NCI-H1048 (cell line): Measurements from ENCODE around the gene GMDS.

Source experiments
- DNase-seq: peaks from one replicate; lab custom pipeline; 2025; lab: John Stamatoyannopoulos, UW

The GMDS gene

DNA sequence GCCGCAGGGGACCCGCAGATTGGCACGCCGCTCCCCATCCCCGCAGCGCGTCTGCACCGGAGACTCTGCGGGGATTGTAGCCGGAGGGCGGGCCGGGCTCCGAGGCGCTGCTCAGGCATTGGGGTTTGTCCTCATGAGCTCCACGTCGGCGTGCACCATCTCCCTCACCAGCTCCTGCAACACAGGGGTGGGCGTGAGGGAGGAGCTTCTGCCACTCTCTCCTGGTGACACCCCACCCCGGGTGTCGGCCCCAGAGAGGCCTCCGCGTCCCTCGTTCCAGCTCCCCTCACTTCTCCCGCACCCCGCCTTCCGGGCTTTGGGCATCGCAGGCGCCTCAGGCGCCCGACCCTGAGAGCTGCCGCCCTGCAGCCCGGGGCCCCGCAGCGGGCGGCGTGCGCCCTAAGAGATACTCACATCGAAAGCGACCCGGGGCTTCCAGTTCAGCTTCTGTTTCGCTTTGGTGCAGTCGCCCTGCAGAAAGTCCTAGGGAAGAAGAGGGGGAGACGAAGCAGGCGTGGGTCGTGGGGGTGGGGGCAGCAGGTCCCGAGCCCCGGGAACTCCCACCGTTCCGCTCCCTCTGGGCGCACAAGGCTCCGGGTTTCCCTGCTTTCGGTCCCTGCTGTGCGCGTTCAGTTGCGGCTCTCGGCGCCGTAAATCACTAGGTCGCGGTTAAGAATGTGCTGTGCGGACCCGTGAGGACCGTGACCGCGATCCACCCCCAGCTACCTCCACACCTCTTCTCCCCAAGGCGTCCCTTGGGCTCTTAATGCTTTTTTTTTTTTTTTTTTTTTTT lies 621.2 kb downstream of the GMDS start:
- DNase-seq, result no peak

DNA sequence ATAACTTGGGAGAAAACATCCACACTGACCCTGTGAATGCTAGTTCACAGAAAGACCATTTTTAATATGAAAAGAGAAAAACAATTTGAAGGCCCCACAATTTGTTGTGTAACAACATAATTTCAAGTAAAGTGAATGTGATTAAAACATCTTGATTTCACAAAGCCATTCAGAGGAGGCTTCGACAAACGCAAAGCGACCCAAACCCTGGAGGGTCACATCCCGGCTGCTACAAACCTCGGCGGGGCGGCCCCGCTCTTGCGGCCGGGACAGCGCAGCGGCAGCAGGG lies 621.7 kb downstream of the GMDS start:
- no peak for DNase-seq

DNA sequence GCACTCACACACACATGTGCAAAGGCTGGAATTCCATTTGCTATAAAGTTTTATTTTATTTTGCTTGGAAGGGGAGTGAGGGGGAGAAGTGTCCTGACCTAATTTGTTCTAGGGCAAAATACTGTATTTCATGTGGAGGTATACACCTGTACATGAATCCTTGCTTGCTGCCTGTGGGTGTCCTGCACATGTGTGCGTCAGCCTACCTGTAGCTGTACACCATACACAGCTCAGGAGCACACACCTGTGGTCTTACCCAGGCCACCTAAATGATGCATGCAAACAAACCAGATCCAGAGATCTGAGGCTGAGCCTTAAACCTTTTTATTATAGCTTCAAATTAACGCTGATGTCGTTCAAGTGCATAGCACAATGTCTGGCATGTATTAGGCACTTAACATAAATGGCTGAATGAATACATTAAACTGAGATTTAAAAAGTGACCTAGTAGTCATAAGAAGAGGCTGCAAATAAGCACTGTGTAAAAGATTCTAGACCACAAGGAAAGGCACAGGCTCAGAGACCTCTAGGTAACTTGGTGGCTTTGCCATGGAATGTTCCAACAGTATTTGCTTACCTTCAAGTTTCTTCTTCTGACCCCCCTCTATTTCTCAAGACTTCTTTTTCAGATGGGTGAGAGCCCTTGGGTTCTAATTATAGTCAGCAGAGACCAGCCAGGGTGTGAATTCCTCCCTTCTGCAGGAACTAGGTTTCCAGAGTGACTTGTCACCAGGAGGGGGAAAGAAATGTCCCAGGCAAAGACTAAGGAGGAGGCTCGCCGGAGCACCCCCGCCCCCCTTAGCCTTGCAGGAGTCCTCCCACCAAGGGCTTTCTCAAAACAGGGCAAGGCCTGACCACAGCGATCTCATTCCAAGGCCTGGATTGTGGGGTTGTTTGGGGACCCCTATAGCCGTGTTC lies 622.3 kb downstream of the GMDS start:
- no peak for DNase-seq

DNA sequence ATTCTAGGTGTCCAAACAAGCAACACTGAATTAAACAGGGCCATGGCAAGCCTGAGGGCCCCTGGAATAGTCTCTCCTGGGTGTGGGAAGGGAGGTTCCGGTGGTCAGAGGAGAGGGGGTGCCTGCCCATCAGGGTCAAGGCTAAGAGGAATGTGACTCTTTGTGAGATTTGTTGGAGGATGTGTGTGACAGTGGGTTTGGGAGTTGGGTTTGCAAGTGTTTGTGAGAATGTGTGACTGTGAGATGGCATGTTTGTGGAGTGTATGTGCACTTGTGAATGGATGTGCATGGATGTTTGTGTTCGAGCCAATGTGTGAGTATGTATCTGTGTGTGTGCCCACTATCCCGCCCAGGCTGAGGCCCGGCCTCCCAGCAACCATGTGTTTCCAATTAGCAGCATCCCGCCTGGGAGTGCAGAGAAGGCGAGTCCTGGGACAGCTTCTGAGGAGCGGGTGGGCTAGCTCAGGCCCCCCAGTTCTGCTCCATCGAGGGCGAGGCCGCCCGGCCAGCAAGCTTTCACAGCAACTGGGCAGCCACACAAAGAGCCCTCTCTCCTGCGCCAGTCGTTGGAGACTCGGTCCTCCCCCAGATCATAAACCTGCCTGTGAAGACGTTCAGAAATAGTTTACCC lies 623.1 kb downstream of the GMDS start:
- no peak for DNase-seq

DNA sequence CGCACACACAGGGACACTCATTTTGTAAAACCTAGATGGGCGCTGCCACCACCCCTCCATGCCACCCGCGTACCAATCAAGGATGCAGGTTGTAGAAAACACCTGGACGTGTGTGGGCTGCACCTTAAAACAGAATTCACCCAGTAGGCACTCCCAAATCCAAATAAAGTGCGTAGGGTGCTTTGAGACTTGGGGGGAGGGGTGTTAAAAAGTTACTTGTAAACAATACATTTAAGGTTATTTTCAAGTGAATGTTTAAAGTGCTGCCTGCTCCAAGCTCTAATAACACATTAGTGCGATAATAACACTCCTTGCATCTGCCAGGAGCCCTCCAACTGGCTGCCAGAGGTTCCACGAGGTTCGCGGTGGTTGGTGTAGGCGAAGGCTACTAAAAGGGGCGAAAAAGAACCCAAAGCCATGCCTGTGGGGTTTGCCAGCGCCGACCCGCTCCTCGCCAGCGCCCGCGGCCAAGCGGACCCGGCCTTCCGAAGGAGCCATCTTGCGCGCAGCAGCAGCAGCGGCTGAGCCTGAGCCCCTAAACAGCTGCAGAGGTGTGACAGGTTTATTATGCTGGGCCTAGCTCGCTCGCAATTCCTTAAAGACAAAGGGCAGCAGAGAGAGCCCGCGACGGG lies 624.2 kb downstream of the GMDS start:
- DNase-seq, result no peak

DNA sequence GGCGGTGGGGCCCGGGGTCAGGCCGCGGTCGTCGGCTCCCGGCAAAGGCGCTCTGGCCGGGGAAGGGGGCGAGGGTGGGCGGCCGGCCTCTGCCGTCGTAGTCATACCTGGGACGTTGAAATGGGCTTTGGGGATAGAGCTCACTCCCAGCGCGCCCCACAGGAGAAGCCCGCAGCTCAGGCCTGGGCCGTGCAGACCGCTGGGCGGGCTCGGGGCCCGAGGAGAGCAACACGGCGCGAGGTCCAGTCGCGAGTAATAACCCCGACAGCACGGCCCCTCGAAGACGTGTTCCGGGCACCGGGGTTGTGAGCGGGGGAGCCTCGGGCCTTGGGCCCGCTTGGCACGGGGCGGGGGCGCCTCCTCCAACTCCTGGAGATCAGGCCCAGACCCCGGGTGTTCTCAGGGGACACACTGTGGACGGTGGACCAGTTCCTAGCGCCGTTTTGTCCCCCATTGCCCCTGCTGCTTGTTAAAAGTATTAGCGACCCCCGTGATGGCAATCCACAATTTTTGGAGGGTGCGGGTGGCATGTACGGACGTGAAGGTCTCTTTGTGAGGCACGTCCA lies 624.8 kb downstream of the GMDS start:
- DNase-seq, result no peak

DNA sequence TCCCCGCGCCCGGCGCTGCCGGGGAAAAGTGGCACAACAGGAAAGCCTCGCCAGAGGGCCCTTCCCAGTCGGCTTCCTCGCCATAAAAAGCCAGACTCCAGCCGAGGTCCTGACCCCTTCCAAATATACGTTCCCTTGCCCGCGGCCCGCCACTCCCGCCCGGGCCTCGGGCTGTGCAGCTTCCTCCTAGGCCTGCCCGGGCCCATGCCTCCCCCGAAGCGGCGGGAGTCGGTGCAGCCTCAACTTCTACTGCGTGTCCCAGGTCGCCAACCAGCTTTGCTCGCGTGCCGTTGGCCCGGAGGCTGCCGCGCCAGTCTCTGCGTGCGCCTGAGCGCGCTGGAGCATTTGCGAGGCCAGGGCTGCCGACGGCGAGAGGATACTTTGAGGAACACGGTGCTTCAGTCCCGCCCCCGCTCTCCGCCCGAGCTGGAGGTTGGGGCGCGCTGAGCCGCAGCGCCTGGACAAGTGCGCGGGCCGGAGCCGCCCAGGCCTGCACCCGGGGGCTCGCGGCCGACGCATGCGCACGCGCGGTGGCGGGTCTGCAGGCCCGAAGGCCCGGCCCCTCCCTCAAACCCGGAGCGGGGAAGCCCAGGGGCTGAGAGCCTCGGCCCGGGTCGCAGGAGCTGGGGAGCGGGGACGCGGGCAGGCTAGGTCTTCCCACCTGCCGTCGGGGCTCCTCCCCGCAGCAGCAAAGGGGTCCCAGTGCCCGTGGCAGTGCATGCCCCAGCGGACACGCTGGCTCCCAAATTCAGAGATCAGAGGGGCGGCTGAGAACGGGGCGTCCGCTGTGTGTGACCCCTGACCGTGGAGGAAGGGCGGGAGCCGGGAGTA lies 625.5 kb downstream of the GMDS start:
- DNase-seq, result no peak

DNA sequence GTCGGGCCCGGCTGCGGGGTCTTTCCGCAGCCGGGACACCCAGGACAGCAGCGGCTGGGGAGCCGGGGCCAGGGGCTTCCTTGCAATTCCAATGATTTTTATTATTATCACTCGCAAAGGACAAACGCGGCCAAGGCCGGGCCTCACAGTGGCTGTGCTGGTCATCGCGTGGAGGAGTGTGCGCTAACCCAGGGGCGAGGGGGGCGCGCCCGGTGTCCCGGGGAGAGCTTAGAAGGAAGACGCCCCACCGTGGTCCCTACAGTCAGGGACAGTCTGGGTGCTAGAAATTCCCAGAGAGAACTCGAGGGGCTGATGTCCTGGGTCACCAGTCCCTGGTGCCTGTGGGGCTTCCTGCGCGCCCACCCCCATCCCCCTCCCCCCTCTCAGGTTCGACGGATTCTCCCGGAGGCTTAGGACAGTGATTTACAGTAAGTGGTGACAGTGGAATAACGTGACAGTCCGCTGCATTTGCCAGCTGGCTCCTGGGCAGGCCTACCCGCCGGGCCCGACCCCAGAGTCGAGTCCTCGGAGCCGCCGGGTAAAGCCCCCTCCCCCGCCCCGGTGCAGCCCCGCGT lies 626.2 kb downstream of the GMDS start:
- no peak for DNase-seq

DNA sequence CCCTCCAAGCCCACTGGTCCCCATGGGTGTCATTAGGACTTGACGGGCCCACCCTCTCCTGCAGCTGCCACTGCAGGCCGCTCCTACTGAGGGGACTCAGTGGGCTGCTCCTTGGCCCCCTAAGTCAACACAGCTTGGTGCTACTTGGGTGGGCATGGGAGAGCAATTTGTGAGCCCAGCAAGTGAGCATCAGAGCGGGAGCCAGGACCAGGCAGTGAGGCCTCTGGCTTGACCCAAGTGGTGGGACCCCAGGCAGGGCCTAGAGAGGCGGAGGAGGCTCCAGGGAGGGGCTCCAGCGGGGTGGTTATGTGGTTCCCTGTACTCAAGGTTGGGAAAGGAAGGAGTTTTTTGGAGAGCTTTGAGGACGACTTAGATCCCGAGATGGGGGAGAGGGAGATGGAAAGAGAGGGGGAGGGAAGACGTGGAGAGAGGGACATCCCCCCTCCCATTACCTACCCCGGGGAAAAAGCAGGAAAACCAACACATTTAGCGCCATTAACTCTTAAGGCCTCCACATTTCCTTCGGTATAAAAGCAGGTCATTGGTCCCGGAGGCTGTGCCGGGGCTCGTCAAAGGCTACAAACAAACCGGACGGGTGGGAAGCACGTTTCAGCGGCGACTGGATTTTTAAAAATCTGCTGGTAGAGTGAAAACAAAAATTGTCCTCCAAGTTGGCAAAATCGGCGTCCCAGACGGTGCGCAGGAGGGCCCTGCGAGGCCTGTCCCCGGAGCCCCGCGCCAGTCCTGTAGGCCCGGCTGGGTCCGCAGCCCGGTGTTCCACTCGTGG lies 626.9 kb downstream of the GMDS start:
- DNase-seq, result no peak

DNA sequence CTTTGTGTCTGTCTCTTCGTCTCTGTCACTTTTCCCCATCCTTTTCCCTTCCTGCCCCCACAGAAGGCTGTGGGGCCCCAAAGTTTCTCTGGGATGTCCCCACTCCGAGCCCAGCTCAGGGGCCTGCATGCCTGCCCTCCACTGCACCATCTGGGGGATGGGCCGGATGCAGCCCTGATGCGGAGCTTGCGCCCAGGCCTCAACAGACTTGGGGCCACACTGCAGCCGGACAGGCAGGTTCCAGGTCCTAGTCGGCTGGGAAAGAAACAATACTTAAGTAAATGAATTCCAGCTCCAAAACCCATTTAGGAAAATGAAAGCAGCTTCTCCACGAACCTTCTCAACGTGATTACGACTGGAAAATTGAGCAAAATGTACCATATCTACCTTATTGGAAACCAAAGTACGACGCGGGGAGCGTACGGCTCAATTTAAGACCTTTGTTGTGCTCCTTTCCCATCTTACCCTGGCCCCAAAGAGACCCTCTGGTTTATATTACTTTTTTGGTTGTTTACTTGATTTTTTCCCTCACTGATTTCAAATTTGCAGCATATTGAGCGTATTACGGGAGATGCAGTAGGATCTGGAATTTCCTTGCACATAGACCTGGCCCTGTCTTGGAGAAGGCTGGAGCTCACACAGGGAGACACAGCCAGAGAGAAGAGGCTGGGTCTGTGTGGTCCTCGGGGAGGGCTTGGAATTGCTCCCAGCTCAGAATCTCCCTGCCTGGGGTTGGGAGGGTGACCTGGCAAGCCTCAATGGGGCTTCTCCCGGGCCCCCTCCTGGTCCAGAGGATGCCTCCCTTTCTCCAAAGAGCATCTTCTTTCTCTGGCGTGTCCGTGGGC lies 627.7 kb downstream of the GMDS start:
- DNase-seq, result no peak

DNA sequence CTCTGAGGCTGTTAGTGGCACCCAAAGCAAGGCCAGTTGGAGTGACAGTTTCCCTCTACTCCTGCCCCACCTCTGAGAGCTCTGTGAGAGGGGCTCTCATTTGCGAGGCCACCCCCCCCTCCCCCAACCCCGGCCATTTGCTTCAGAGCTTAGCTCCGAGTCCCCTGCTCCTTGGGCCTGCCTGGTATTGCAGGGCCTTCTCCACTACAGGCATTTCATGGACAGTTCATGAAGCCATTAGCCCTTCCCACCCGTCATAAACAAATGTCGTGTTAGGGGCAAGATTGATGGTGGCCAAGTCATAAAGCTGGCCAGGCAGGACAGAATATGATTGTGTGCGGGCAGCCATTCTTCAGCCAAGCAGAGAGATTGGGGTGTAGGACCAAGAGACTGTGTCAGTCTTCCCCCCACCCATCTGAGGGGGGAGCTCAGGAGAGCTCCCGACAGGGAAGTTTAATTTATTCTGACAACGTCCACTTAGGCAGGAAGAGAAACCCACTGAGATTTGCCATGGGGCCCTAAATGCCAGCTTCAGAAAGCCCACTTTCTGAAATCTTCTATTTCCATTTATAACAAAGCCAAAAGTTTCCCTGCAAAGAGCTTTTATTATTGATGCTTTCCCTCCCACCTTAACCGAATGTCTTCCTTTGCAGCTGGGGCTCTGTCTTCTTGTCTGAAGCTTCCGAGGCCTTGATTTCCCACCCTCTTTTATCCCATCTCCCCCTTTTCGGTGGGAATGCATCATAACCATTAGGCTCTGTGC lies 628.5 kb downstream of the GMDS start:
- no peak for DNase-seq

DNA sequence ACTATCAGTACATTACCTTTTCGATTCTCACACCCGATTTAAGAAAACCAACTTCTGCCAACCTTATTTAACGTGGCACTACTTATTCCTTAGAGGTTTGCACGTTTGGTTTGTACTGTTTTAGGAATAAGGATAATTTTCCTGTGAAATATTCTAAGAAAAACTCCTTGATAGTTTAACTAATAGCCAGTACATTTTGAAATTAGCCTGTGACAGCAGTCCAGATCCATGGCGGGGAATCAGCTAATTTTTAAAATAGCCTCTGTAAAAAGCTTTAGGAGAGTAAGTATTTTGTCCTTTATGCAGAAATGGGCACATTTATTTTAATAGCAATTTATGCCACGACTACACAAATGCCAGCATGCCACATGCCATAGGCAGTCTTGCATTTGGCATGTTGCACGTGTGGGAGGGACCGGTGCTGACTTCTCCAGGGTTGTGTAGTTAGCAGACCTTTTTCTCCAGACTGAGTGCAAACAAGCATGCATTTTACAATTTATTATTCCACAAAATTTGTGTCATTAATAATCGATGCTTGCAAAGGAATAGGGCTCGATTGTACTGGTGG lies 629.5 kb downstream of the GMDS start:
- no peak for DNase-seq

DNA sequence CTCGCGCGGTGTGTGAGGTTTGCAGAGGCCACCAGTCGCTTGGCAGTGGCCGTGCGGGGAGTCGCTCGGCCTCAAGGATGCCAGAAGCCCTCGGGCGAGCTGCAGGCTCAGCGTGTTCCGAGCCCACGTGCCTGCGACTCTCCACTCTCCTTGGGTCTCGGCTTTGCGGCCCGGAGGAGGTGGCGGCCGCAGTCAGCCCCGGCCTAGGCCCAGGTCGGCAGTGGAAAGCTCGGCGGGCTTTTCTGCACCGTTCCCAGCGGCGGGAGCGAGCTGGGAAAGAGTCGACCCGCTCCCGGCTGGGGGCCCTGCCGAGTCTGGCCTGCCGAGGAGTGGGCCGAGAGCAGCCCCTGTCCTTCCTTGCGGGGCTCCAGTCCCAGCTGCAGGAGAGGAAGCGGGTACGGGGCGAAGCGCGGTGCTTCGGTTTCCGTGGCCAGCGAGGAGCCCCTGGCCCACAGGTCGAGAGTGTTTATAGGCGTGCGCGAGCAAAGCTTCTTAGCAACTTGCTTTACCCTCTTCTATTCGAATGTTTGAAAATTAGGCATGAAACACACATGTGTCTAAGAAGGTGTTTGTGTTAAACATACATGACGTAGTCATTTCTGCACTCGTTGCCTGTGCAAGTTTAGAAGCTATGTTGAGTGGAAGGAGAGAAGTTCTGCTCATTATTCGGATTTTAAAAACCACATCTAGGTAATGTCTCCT lies 630.1 kb downstream of the GMDS start:
- no peak for DNase-seq

DNA sequence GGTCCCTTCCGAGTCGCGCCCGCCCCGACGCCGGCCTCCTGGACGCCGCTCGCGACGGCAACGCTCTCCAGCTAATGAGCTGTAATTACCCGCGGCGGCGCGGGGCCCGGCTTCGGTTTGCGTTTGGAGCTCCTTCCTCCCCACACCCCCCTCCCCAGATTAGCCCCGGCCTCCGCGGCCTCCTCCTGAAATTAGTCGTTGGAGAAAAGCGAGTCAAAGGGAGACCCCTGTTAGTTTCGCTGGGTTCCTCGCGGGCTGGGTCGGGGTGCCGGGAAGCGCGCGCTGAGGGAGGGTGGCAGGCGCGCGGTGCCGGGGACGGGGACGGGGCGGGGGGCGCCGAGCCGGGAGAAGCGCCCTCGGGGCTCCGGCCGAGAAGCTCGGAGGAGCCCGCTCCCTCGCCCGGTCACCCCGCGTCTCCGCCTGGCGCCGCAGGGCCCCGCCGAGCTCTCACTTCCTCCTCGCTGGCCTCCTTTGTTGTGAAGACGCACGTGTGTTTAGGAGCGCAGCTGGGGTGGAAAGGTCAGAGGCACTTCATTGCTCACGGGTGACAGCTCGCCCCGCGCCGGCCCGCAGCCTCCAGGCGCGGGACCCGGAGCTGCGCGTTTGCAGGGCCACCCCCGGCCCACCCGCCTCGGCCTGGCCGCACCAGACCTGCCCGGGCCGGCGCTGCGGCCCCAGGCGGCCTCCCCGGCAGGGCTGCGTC lies 630.8 kb downstream of the GMDS start:
- no peak for DNase-seq

DNA sequence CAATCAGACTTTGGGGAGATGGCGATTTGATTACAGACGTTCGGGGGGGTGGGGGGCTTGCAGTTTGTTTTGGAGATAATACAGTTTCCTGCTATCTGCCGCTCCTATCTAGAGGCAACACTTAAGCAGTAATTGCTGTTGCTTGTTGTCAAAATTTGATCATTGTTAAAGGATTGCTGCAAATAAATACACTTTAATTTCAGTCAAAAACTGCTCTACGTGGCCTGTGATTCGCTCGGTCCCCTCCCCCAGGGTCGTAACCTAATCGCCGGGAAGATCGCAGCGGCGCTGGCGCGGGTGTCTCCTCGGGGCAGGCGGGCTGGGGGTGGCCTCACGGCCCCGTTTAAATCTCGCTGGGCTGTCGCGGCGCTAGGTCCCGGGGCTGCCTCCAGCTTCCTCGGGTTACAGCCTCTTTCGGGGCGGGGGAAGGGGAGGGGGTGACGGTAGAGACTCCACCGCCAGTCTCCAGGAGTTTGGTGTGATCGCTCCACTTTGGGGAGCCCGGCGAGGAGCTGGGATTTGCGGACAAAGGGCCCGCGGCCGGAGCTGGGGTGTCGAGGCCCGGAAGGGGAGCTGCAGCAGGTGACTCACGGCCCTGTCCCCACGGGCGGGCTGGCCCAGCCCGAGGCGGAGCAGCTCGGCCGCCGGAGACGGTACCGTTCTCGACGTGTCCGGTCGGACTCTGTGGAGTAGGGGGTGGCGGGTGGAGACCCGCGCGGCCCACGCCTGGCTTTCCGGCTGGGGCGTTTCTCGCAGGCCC lies 631.5 kb downstream of the GMDS start:
- DNase-seq, result no peak

DNA sequence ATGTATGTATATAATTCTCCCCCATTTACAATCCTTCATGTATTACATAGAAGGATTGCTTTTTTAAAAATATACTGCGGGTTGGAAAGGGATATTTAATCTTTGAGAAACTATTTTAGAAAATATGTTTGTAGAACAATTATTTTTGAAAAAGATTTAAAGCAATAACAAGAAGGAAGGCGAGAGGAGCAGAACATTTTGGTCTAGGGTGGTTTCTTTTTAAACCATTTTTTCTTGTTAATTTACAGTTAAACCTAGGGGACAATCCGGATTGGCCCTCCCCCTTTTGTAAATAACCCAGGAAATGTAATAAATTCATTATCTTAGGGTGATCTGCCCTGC lies 632.1 kb downstream of the GMDS start:
- no peak for DNase-seq
